Inflammatory macrophage treated with lipopolysaccharide for 4 hours (primary cell): ENCODE measurements around the gene MAN1C1.
"Not testable (repeated sequence)": the region's sequence is repeated elsewhere in the genome, so short reads cannot be mapped to it uniquely, and the experiment has no call there.

Source experiments
- DNase-seq: peaks from one replicate; pipeline ENCODE4 v3.0.0-alpha.2; 2020

The MAN1C1 gene

DNA sequence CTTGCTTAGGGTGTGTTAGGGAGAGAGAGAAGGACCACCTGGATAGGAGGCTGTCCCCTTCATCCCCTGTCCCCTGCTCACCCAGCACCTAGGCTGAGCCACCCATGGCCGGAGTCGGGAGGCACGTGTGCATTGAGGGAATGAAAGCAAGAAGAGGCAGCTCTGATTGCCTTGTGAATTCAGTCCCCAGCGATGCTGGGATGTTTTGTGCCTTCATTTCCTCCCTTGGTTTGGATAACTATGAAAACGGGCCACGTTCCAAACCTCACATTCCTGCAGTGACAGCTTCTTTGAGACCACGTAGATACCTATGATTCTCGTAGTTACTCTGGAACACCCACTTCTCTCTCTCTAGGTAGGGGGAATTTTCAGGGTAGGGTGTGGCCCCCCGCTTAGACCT lies 67.1 kb downstream of the MAN1C1 start:
- no peak for DNase-seq

DNA sequence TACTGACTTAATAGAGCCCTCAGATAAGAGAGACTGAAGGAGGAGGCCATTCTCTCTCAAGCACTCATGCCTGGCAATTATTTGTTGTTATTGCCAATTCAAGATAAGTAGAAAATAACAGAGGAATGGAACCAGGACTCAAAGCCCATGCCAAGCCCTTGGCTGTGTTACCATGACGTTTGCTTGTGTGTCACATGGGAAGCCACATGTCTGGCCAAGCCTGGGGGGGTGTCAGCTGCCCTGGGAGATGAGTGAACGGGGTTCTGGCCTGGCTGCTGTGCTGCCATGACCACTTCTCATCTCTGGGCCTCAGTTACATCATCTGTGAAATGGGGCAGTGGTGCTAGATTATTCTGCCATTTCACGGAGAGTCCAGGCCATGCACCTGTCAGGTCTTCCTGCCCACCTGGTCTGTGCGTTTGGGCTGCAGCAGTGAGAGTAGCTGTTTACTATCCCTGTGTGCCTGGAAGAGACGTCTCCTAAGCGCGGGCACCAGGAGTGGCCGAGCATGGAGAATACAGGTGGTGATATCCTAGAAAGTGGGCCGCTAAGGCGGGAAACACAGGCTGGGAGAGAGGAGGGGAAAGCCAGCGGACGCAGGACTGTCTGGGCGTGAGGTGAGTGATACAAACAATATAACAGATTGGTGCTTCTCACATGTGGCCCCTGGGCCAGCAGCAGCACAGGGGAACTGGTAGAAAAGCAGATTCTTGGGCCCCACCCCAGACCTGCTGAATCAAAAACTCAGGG lies 67.8 kb downstream of the MAN1C1 start:
- no peak for DNase-seq

DNA sequence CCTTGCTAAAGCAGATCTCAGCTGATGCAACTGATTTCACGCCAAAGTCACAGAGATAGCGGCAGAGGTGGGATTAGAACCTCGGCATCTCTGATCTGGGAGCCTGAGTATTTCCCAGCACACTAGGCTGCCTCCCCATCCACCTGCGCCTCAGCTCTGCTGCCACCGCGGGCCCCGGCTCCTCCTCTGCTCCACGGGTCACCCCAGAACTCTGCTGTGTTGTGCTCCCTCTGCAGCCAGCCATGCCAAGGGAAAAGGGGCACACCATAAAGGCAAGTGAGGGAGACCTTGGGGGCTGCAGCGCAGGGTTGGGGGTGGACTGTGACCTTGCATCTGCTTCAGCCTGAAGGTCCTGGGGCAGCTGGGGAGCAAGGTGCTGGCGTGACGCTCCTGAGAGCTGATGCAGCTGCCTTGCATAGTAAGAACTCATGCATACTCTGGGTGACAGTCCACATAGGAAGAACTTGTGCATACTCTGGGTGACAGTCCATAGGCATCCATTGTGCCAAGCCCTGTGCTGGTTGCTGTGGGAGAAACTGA lies 68.7 kb downstream of the MAN1C1 start:
- DNase-seq, result no peak

DNA sequence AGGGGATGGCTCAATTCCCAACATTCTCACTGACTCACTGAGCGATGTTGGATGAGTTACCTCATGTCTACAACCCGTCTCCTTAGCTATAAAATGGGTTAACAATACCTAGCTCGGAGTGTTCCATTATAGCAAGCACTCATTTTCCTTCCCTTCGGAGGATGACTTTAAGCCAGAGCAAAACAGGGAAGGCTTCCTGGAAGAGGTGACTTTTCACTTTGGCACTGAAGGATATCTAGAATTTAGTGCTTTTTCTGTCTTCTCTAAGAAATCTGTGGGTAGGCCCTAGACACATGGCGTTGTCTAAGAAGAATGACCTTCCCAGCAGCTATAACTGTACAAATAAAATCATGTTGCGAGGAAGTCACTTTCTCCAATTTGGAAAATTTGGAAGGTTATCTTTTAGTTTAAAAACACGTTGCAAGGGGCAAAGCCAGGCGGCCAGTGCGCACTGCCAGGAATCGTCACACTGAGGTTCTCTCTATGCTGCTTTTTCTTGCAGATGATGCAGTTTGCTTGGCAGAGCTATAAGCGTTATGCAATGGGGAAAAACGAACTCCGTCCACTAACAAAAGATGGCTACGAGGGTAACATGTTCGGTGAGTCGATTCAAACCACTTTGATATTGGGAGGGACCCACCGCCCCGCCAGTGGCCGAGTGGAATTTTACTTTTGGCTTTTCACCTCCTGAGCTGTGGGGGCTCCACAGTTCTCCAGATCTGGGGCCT lies 69.5 kb downstream of the MAN1C1 start:
- DNase-seq, result no peak

DNA sequence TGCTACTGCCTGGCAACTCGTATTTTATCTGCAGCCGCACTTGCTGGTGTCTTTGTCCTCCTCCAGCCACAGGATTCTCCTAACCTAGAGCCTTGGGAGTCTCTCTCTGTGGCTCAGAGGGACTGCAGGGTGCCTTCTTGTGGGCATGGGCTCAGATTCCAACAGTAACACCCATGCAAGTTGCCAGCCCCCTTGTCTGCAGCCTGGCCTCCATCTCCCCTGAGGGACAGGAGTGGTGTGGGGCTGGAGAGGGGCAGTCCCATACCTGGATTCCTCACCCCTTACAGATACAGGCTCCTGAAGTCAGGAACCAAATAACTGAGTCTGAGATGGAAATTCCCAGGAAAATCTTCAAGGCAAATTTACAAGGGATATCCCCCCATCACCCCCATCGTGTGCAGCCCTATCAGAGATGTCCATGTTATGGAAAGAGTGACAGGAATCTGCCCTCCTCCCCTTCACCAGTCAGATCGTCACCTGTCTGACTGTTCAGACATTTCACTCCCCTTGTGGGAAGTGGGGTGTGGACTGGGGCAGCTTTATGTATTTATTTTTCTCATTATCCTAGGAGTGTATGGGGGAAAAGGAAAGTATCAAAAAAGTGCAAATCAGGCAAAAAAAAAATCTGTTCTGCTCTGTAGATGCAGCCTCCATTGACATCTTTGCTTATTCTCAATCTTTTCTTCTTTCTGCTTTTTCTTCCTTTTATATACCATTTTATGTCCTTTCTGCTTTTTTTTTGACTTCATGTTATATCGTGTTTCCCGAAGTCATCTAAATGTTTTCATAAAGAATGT lies 70.8 kb downstream of the MAN1C1 start:
- DNase-seq, result no peak

DNA sequence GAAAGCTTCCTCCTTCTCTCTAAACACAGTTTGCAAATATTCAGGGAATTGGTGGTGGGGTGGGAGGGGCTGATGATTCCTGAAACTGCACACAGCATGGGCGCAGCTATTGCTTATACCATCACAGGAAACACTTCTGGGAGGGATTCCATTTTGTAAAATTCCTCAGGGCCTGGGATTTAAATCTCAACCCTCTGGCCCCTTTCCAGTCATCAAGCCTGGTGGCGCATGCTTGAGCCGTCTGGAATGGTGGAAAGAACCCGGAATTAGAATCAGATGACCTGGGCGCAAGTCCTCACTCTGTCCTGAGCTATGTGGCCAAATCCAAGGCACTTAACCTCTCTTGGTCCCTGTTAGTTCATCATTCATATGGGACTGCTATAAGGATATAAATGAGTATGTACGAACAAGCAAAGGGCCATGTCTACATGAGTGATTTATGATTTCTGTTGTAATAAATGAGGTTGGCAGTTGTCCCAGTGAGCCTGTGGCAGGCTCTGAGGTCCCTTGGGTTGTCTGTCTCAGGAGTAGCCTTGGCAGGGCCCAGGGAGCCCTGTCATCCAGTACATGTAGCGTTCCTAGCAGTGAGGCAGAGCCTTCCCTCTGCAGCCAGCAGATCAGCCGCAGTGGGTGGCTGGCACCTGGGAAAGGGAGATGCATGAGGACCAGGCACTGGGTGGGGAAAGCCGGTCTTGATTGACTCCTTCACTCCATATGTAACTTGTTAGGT lies 72.0 kb downstream of the MAN1C1 start:
- no peak for DNase-seq

DNA sequence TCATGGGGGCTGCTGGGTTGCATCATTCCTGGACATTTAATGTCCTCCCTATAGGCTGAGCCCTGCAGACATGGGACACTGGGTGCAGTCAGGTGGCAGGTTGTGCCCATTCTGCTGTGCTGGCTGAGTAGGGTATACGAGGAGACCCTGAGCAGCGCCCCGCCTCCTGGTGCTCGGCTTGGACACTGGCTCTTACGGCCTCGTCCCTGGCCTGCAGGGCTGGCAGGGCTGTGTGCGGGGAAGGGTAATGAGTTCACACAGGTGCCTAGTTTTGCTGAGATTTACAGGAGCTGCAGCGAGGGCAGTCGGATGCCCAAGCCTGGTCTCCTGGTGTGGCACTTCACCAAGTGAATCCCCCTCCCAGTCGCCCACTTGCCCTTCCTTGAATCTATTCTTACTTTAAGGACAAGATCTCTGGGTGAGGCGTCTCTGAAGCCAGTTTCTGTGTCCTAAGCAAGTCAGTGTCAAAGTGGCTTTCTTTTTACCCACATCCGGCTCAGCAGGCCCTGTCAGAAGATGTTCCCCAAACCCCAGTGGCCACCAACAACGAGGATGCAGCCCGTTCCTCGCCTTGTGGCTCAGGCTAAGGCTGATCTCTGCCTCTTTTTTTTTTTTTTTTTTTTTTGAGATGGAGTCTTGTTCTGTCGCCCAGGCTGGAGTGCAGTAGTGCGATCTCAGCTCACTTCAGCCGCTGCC lies 73.2 kb downstream of the MAN1C1 start:
- DNase-seq, result no peak

DNA sequence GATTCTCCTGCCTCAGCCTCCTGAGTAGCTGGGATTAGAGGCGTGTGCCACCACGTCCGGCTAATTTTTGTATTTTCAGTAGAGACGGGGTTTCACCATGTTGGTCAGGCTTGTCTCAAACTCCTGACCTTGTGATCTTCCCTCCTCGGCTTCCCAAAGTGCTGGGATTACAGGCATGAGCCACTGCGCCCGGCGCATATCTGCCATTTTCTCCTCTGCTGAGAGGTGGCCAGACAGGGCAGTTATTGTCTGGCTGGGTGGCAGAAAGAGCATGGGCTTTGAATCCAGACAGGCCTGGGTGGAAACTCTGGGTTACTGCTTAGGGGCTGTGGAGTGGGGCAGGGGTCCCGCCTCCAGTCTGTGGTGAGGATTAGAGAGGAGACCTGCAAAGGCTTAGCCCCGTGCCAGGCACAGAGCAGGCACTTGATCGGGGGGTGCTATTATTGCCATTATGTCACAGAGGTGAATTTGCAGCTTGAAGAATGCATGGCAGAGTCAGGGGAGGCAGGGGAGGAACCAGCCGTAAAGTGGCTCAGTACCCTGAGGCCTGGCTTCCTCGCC lies 73.9 kb downstream of the MAN1C1 start:
- DNase-seq, result no peak

DNA sequence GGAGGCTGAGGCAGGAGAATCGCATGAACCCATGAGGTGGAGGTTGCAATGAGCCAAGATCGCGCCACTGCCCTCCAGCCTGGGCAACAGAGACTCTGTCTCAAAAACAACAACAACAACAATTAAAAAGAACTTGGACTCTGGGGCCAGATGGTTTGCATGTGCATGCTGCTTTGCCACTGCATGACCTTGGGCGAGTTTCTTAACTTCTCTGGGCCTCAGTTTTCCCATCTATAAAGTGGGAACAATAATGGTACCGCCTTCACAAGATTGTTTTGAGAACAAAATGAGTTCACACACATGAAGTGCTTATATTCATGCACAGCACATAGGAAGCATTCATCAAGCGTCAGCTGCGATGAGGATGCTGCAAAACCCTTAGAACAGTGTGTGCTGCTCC lies 74.6 kb downstream of the MAN1C1 start:
- DNase-seq, result no peak

DNA sequence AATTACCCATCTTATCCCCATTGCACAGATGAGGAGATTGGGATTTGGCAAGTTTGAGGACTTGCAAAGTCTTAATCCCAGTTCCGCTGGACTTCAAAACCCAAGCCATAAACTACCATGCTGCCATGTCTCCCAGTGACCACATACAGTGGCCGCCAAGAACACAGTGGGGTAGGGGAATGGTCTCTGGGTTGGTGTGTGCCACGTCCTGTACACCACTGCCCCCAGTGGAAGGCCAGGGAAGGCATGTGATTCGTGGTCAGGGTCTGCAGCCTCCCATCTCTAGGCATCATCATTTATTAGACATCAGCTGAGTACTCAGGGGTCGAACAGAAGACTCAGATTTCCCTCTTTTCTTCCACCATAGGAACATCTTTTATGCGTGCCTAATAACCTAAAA lies 76.0 kb downstream of the MAN1C1 start:
- no peak for DNase-seq

DNA sequence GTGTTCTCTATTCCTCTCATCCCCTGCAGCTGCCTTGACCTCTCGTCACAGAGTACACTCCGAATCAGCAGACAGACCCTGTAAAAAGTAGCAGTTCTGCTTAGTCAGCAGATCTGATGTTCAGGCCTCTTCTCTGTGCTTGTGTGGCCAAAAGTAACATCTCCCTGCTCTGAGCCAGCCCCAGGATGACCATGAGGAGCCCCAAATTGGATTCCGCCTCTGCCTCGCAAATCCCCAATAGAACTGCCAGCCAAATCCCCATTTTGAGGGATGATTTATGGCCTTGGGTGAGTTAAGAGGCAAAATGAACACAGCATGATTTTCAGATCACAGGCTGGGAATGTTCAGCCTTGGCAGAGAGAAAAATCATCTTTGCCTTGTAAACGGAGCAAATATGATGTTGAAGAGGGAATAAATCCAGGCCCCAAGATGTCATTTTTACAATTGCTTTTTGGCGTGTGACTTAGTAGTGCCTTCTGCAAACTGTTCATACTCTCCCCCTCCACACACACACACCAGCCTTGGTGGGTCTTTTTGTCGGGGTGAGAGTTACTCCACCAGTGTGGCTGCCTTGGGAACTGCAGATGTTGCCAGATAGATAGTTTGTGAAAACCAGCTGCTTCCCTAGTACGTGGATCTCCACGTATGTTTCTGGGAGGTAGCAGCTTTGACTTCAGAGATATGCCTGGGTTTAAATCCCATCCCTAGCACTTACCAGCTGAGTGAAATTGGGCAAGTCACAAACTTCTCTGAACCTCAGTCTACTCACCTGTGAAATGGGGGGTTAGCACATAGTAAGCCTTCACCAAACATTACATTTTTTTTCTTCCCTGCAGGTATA lies 77.8 kb downstream of the MAN1C1 start:
- no peak for DNase-seq

DNA sequence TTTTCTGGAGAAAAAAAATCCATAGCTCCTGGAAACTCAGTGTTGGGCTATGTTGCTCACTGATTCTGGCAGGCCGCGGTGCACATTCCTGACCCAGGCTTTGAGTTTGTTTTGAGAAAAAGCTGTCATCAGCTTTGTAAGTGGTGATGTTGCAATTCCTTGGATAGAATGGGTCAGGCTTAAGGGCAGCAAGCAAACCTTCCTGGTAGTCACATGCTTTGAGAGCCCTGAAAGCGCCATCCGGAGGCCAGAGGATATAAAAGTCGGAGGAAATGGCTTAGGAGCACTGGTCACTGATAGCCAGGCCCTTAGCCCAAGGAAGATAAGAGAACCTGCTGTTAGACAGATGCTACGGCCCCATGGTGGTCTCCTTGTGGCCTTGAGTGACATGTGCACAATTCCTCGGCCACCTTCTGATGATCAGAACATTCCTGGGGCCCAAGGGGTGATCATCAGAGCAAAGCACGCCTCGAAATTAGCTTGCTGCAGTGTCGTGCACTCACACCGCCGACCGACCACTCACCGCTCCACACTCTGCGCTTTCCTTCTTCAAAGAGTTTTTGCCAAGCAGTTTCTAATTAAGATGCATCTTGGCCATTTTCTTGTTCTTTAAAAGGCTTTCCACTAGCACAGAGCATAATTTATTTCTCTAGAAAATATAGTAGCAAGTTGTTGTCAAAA lies 78.6 kb downstream of the MAN1C1 start:
- DNase-seq, result peak; percentile 53

DNA sequence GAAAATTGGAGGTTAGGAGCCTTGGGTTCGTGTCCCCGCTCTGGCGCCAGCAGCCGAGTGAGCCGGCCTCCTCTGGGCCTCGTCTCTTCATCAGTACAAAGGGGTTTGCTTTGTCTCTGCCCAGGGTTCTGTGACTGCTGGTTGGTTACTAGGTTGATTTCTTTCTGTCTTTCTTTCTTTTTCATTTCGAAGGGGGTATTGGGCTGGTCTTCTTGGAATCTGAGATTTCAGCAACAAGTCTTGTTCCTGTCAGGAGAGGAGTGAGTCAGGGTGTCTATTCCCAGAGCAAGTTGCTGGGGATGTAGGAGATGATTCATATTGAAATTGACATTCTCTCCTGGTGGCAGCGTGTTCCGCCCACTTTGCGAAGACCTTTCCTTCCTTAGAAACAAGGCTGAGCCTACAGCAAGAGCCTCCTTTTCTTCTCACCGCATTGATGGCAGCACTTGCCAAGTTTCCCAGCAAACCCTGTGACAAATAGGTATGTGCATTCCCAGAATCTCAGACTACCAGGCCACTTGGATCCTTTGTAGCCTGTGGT lies 79.2 kb downstream of the MAN1C1 start:
- peak; percentile 62 for DNase-seq

DNA sequence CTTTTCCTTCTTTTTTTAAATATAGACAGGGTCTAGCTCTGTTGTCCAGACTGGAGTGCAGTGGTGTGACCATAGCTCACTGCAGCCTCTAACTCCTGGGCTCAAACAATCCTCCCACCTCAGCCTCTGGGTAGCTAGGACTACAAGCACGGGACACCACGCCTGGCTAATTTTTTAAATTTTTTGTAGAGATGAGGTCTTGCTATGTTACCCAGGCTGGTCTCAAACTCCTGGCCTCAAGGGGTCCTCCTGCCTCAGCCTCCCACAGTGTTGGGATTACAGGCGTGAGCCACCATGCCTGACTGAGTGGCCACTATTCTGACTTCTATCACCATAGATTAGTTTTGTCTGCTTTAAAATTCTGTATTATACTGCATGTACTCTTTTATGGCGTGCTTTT lies 80.1 kb downstream of the MAN1C1 start:
- not testable (repeated sequence) for DNase-seq

DNA sequence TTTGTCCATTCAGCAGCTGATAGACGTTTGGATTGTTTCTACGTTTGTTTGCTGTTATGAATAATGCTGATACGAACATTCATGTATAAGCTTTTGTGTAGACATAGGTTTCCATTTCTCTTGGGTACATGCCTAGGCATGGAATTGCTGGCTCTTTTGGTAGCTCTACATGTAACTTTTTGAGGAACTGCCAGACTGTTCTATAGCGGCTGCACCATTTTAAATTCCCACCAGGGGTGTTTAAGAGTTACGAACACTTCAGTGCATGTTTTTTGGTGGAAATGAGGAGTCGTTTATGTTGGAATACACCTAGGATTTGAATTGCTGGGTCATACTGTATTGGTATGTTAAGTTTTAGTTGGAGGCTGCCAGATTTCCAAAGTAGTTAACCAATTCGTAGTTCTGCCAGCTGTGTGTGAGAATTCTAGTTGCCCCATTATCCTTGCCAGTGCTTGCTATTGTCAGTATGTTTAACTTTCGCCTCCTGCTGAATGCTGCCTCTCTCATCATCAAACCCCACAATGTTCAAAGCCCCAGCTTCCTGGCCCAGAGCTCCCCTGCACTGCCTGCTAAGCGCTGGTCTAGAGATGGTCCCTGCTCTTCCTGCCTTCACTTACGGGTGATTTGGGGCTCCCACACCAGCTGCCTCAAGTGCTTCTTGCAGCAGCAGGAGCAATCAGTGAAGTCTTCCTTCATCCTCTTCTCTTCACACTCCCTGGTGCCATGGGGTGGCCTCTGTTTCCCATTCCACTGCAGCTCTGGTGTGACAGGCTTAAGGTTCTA lies 81.0 kb downstream of the MAN1C1 start:
- no peak for DNase-seq

DNA sequence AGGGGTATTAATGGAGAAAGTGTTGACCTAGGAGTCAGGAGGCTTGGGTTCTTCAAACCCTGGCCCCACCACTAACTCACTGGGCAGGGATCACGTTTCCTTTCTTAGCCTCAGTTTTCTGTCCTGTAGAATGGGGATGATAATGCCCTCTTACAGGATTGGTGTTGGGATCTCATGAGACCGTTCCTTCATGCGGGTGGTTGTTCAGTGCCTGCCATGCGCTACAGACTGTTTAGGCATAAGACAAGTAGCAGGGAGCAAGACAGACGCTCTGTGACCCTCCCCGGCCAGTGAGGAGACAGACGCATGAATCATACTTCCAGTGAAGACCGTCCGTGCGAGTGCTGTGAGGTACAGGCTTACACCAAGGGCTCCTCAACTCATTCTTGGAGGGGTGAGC lies 81.7 kb downstream of the MAN1C1 start:
- no peak for DNase-seq

DNA sequence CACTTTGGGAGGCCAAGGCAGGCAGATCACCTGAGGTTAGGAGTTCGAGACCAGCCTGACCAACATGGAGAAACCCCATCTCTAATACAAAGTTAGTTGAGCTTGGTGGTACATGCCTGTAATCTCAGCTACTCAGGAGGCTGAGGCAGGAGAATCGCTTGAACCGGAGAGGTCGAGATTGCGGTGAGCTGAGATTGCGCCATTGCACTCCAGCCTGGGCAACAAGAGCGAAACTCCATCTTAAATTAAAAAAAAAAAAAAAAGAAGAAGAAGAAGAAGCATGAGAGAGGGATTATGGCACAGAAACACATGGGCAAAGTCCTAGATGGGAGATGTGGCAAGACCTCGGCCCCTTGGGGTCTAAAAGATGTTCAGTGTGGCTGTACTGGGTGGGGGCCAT lies 82.5 kb downstream of the MAN1C1 start:
- not testable (repeated sequence) for DNase-seq

DNA sequence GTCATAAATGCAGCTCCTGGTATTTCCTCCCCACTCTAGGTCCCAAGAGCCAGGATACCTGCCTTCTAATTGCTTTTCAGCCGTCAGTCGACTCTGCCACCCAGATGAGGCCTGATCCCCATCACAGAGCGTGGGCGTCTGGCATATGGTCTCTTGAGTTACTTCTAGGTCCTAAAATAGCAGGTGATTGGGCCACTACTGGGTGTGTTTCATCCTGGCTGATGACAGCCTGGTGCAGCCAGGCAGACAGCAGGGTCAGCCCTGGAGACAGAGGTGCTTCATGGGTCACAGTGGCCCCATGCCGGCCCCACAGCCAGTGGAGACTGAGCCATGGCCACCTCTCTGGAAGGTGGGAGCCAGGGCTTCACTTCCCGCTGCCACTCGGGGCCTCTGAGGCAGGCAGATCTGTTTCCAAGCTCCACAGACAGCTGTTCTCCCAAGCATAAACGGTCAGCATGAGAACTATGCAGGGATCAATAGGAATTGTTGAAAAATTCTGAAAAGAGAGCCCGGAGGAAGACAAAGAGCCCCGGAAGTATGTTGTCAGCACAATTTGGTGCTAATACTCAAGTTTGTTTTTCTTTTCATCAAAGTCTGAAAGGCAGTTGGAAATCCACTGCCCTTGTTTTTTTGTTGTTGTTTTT lies 83.0 kb downstream of the MAN1C1 start:
- DNase-seq, result peak; percentile 23

DNA sequence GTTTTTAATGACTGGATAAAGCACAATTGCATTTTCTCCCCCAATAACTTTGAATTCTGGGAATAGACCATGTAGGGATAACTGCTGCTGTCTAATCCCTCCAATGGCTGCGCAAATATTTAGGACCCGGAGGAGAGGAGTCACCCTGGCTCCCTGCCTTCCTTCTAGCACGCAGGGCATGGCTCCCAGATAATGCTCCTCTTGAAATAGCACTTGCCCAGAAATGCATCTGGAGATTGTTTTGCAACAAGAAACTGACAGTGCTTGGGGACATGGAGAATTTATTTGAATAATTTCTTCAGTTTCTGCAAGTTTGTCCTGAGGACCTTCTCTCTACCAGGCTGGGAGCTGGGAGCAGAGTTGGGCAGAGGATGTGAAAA lies 83.5 kb downstream of the MAN1C1 start:
- DNase-seq, result no peak
